Keratinocyte (primary cell): Measurements from ENCODE around the gene ATF7. TPM values are rescaled to one million over a fixed set of nuclear protein-coding genes. Genes with fewer than 3 reads are reported as not detected.

Source experiments
- DNase-seq: peaks from one replicate; pipeline ENCODE4 v3.0.0-alpha.2; 2011; ENCODE audit warnings: low read depth, missing footprints, low spot score
- FAIRE-seq: peaks from 2 replicates; lab custom pipeline; 2011; peaks lifted over from hg19 to GRCh38; lab: Jason Lieb, UNC
- H2AFZ ChIP-seq: 2 replicates; pipeline ENCODE4 v1.6.0; 2012; ENCODE audit warnings: low read length, control low read depth, inconsistent platforms; ENCODE audit not compliant: control insufficient read depth
- H3K27ac ChIP-seq: 2 replicates; pipeline ENCODE4 v1.5.1; 2011; ENCODE audit warnings: low read length; ENCODE audit not compliant: control insufficient read depth, insufficient read depth
- H3K27me3 ChIP-seq: 3 replicates; pipeline ENCODE4 v1.6.0; 2011; ENCODE audit warnings: low read length; ENCODE audit not compliant: control insufficient read depth, insufficient read depth; ENCODE audit errors: extremely low read depth
- H3K36me3 ChIP-seq, 2 experiments: 2 replicates in 1 of 2; 3 replicates in 1 of 2; pipeline ENCODE4 v1.5.1; 2011; ENCODE audit warnings: low read length in 2 of 2, mild to moderate bottlenecking in 1 of 2; ENCODE audit not compliant: control insufficient read depth in 2 of 2, insufficient read depth in 2 of 2; ENCODE audit errors: extremely low read depth in 1 of 2
- H3K4me1 ChIP-seq: 3 replicates; pipeline ENCODE4 v1.5.1; 2011; ENCODE audit warnings: low read length; ENCODE audit not compliant: control insufficient read depth, insufficient read depth; ENCODE audit errors: extremely low read depth
- H3K4me2 ChIP-seq: 3 replicates; pipeline ENCODE4 v1.6.0; 2011; ENCODE audit warnings: low read depth, low read length; ENCODE audit not compliant: control insufficient read depth, insufficient read depth; ENCODE audit errors: extremely low read depth
- H3K4me3 ChIP-seq, 3 experiments: fragments of 200-600 bp in 1 of 3; sonication (generic) in 1 of 3; 2 replicates in 2 of 3; 3 replicates in 1 of 3; pipeline ENCODE4 v1.5.1; 2011 to 2016; ENCODE audit warnings: low read length in 3 of 3, mild to moderate bottlenecking in 3 of 3, control low read depth in 2 of 3, inconsistent platforms in 1 of 3, low read depth in 1 of 3, mixed read lengths in 1 of 3, mixed run types in 1 of 3, moderate library complexity in 1 of 3; ENCODE audit not compliant: control insufficient read depth in 2 of 3, insufficient read depth in 2 of 3; ENCODE audit errors: extremely low read depth in 1 of 3
- H3K79me2 ChIP-seq: 2 replicates; pipeline ENCODE4 v1.6.0; 2012; ENCODE audit warnings: low read length; ENCODE audit not compliant: control insufficient read depth, insufficient read depth
- H3K9ac ChIP-seq: 3 replicates; pipeline ENCODE4 v1.6.0; 2011; ENCODE audit warnings: low read length; ENCODE audit not compliant: control insufficient read depth, insufficient read depth; ENCODE audit errors: extremely low read depth
- H3K9me1 ChIP-seq: 3 replicates; pipeline ENCODE4 v1.6.0; 2011; ENCODE audit warnings: low read length; ENCODE audit not compliant: control insufficient read depth, insufficient read depth; ENCODE audit errors: extremely low read depth
- H3K9me3 ChIP-seq: 2 replicates; pipeline ENCODE4 v1.5.1; 2012; ENCODE audit warnings: low read depth, low read length; ENCODE audit not compliant: control insufficient read depth
- H4K20me1 ChIP-seq: 3 replicates; pipeline ENCODE4 v1.6.0; 2011; ENCODE audit warnings: low read length; ENCODE audit not compliant: control insufficient read depth, insufficient read depth; ENCODE audit errors: extremely low read depth
- EZH2 ChIP-seq: IDR thresholded peaks from one replicate; pipeline ENCODE4 v1.6.1; 2012; ENCODE audit warnings: inconsistent platforms, mild to moderate bottlenecking, low read length, moderate library complexity
- dilution Hi-C: fragments of 300-500 bp; cut with MboI; formaldehyde crosslinking; loops from one replicate; pipeline ENCODE4 v1.7.0; 2020; ENCODE audit warnings: low sequenced_read_pairs; ENCODE audit not compliant: extremely low pct_ligation_motif_present
- polyA plus RNA-seq, 5 experiments: library from polyadenylated mRNA; depleted of rRNA in 3 of 5; stranded (reverse) in 3 of 5; stranded (forward) in 1 of 5; unstranded in 1 of 5; fragments of >200 nt; gene quantifications; 1 replicate in 1 of 5; 2 replicates in 3 of 5; 3 replicates in 1 of 5; pipeline versions ENCODE4 v1.2.1 to v1.2.3, GENCODE V29; 2011 to 2012; ENCODE audit warnings: missing spikeins in 2 of 5, low read depth in 1 of 5, low replicate concordance in 1 of 5
- TF ChIP-seq, protein P1 (sequence below), 3 experiments: IDR thresholded peaks in 1 of 3; conservative IDR thresholded peaks in 1 of 3; optimal IDR thresholded peaks in 1 of 3; 2 replicates in 2 of 3; 3 replicates in 1 of 3; pipeline versions ENCODE3 to v1.5.1; 2011; ENCODE audit warnings: low read length in 3 of 3, mild to moderate bottlenecking in 3 of 3, moderate library complexity in 2 of 3, control low read depth in 1 of 3, inconsistent platforms in 1 of 3; ENCODE audit not compliant: insufficient read depth in 2 of 3; ENCODE audit errors: extremely low read depth in 1 of 3

ATF7 gene
- polyA plus RNA-seq, 1 donor (not counting 4 experiments of a cell fraction or from before 2014, with no cell fraction given) = 16.3 TPM

DNA sequence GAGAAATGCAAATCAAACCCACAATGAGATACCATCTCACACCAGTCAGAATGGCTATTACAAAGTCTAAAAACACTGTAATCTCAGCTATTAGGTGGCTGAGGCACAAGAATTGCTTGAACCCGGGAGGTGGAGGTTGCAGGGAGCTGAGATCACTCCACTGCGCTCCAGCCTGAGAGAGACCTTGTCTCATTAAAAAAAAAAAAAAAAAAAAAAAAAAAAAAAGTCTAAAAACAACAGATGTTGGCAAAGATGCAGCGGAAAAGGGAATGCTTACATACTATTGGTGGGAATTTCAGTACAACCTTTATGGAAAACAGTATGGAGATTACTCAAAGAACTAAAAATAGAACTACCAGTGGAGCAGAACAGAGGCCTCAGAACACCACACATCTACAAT lies 19.0 kb upstream of the ATF7 start:
- H2AFZ ChIP-seq = no peak overlapping the region
- H3K4me3 ChIP-seq = no peak overlapping the region
- H3K9ac ChIP-seq = no peak overlapping the region
- no peaks in the 10 kb centered on the region for H3K27me3 ChIP-seq
- no peaks in the 10 kb centered on the region for H3K36me3 ChIP-seq
- TF ChIP-seq, protein P1, sequence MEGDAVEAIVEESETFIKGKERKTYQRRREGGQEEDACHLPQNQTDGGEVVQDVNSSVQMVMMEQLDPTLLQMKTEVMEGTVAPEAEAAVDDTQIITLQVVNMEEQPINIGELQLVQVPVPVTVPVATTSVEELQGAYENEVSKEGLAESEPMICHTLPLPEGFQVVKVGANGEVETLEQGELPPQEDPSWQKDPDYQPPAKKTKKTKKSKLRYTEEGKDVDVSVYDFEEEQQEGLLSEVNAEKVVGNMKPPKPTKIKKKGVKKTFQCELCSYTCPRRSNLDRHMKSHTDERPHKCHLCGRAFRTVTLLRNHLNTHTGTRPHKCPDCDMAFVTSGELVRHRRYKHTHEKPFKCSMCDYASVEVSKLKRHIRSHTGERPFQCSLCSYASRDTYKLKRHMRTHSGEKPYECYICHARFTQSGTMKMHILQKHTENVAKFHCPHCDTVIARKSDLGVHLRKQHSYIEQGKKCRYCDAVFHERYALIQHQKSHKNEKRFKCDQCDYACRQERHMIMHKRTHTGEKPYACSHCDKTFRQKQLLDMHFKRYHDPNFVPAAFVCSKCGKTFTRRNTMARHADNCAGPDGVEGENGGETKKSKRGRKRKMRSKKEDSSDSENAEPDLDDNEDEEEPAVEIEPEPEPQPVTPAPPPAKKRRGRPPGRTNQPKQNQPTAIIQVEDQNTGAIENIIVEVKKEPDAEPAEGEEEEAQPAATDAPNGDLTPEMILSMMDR (optimal IDR thresholded peaks at IDR 0.05 in 1 of 3, IDR thresholded peaks at IDR 0.05 in 1 of 3, conservative IDR thresholded peaks at IDR 0.05 in 1 of 3; ENCODE audit: extremely low read depth in 1 of 3, insufficient read depth in 2 of 3, low read length in 3 of 3) = no peak
- TF ChIP-seq EZH2 = no peak
- no peak overlapping the region for H3K27ac ChIP-seq
- H4K20me1 ChIP-seq = no peaks in the 10 kb centered on the region
- FAIRE-seq = no peak
- peaks cover 5% of the 10 kb centered on the region for H3K4me1 ChIP-seq
- dilution Hi-C loops = no loop called here
- no peaks in the 10 kb centered on the region for H3K79me2 ChIP-seq
- no peaks in the 10 kb centered on the region for H3K9me1 ChIP-seq
- H3K4me2 ChIP-seq = no peak overlapping the region
- no peaks in the 10 kb centered on the region for H3K9me3 ChIP-seq
- no peak for DNase-seq

DNA sequence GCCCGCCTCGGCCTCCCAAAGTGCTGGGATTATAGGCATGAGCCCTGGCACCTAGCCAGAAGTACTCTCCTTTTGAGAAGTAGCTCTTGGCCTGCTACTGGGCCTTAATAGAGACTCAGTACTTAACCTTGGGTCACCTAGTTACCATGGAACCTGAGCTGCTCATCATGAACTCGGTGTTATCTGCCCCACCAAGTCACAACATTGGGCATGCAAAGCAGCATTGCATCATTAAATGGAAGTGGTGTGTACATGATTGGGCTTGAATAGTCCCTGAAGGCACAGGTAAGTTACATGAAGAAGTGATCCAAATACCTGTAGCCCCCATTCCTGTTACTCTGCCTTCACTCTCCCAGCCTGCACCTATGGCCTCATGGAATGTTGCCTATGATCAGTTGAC lies 18.0 kb upstream of the ATF7 start:
- peaks cover 5% of the 10 kb centered on the region for H3K4me1 ChIP-seq
- dilution Hi-C loops = no loop called here
- H3K4me3 ChIP-seq = no peak overlapping the region
- FAIRE-seq = no peak
- TF ChIP-seq, protein P1 (optimal IDR thresholded peaks at IDR 0.05 in 1 of 3, IDR thresholded peaks at IDR 0.05 in 1 of 3, conservative IDR thresholded peaks at IDR 0.05 in 1 of 3; ENCODE audit: extremely low read depth in 1 of 3, insufficient read depth in 2 of 3, low read length in 3 of 3) = no peak
- no peak for TF ChIP-seq EZH2
- no peaks in the 10 kb centered on the region for H3K79me2 ChIP-seq
- H3K36me3 ChIP-seq = no peaks in the 10 kb centered on the region
- DNase-seq = no peak
- no peak overlapping the region for H2AFZ ChIP-seq
- no peak overlapping the region for H3K4me2 ChIP-seq
- H4K20me1 ChIP-seq = no peaks in the 10 kb centered on the region
- no peaks in the 10 kb centered on the region for H3K9me1 ChIP-seq
- no peak overlapping the region for H3K27ac ChIP-seq
- H3K9me3 ChIP-seq = no peaks in the 10 kb centered on the region
- no peaks in the 10 kb centered on the region for H3K27me3 ChIP-seq
- no peak overlapping the region for H3K9ac ChIP-seq
